Adrenal gland (tissue), 12 donors: ENCODE data around the gene C1orf50. TPM values are rescaled to one million over a fixed set of nuclear protein-coding genes. Genes with fewer than 3 reads are reported as not detected.

Experiments used
- polyA plus RNA-seq, 3 donors: library from polyadenylated mRNA; stranded (reverse); fragments of 200-250 nt in 2 of 3; fragments of 350-450 nt in 1 of 3; fragmentation: Illumina TruSeq in 1 of 3; extraction: RNeasy Lipid Tissue Mini Kit (QIAGEN cat#74804) in 1 of 3; gene quantifications; one replicate each; pipeline ENCODE4 v1.2.3, GENCODE V29; 2013 to 2014
- total RNA-seq, 9 donors: library from RNA; depleted of rRNA in 4 of 9; stranded (reverse); fragments of >200 nt in 4 of 9; fragments of 120-200 nt in 1 of 9; fragmentation: NEBNext Ultra II Directional in 1 of 9; extraction: Animal tissue kit (Norgen Biotek cat#: 25700) in 1 of 9; gene quantifications; one replicate each; pipeline versions ENCODE4 v1.1.0 to v1.2.4, GENCODE V29; 2013 to 2023
- donor health status: healthy with polysubstance abuse.
- donor health status: Bipolar disorder and iron deficiency.
- donor health status: DM: yes; HTN: yes; CAD: no.
- donor health status: DM: no; HTN: no; CAD: no.
- donor health status: DM: no; HTN: no; CAD: no.
- donor health status: DM: yes; HTN: yes; CAD: no.

C1orf50 gene
- total and polyA plus RNA-seq, 12 donors, result 2.2 to 13.5 (median 7.4) TPM

Other genes with a start within 250 kb of the C1orf50 start
- 10 to 100 TPM; 17.5 to 56.5 (median 28.1) TPM for gene PPIH, start 108.8 kb upstream of the C1orf50 start, total RNA-seq
- gene PPIH, start 108.8 kb upstream of the C1orf50 start, polyA plus RNA-seq, result 10 to 100 TPM; 19.6 to 41.7 (median 39.3) TPM
- gene YBX1, start 84.8 kb upstream of the C1orf50 start, total RNA-seq, result 100 to 1,000 TPM; 281 to 513 (median 356) TPM
- 100 to 1,000 TPM; 285 to 995 (median 300) TPM for gene YBX1, start 84.8 kb upstream of the C1orf50 start, polyA plus RNA-seq
- gene CLDN19, start 27.0 kb upstream of the C1orf50 start, total RNA-seq, result under 1 TPM in 1 of 9 donors, not detected in 8; 0.91 TPM
- gene CLDN19, start 27.0 kb upstream of the C1orf50 start, polyA plus RNA-seq, result under 1 TPM in 1 of 3 donors, not detected in 2; 0.20 TPM
- 10 to 100 TPM; 30.3 to 84.7 (median 40.5) TPM for gene P3H1, start 221 bp upstream of the C1orf50 start, total RNA-seq
- 100 to 1,000 TPM in 1 of 3 donors, 10 to 100 TPM in 2; 23.7 to 178 (median 81.0) TPM for gene P3H1, start 221 bp upstream of the C1orf50 start, polyA plus RNA-seq
- gene TMEM269, start 17.7 kb downstream of the C1orf50 start, total RNA-seq, result 1 to 10 TPM in 1 of 9 donors, under 1 TPM in 1, not detected in 7; 0.07 to 1.1 TPM
- under 1 TPM in 2 of 3 donors, not detected in 1; 0.03 to 0.09 TPM for gene TMEM269, start 17.7 kb downstream of the C1orf50 start, polyA plus RNA-seq
- gene ERMAP, start 49.9 kb downstream of the C1orf50 start, total RNA-seq, result 10 to 100 TPM in 8 of 9 donors, 1 to 10 TPM in 1; 8.1 to 24.7 (median 21.4) TPM
- 10 to 100 TPM in 2 of 3 donors, 1 to 10 TPM in 1; 8.3 to 11.5 (median 10.9) TPM for gene ERMAP, start 49.9 kb downstream of the C1orf50 start, polyA plus RNA-seq
- gene SVBP, start 50.1 kb downstream of the C1orf50 start, total RNA-seq, result 10 to 100 TPM in 7 of 9 donors, 1 to 10 TPM in 2; 4.5 to 41.3 (median 14.5) TPM
- gene SVBP, start 50.1 kb downstream of the C1orf50 start, polyA plus RNA-seq, result 10 to 100 TPM; 16.0 to 23.1 (median 20.4) TPM
- gene ZNF691, start 79.4 kb downstream of the C1orf50 start, total RNA-seq, result 10 to 100 TPM in 5 of 9 donors, 1 to 10 TPM in 4; 7.6 to 17.4 (median 10.7) TPM
- 10 to 100 TPM; 14.5 to 23.6 (median 20.8) TPM for gene ZNF691, start 79.4 kb downstream of the C1orf50 start, polyA plus RNA-seq
- 100 to 1,000 TPM in 1 of 9 donors, 10 to 100 TPM in 8; 15.4 to 123 (median 27.6) TPM for gene SLC2A1, start 191.6 kb downstream of the C1orf50 start, total RNA-seq
- gene SLC2A1, start 191.6 kb downstream of the C1orf50 start, polyA plus RNA-seq, result 10 to 100 TPM in 1 of 3 donors, 1 to 10 TPM in 2; 4.6 to 12.3 (median 9.3) TPM